Suprapubic skin (tissue), 4 donors: ENCODE data around the gene CFAP45.

ENCODE experiments used
- CTCF ChIP-seq, 2 donors: fragments of 200-600 bp in 1 of 2; fragments of 450-650 bp in 1 of 2; sonication (generic) in 1 of 2; IDR thresholded peaks; one replicate each; pipeline ENCODE4 v1.5.1; 2016 to 2019; ENCODE audit warnings: antibody characterized with exemption in 2 of 2, mild to moderate bottlenecking in 1 of 2, moderate library complexity in 1 of 2
- EP300 ChIP-seq: sonication (generic); formaldehyde crosslinking; IDR thresholded peaks from one replicate; pipeline ENCODE4 v1.6.1; 2017; ENCODE audit warnings: antibody characterized with exemption
- POLR2A ChIP-seq, 2 donors: fragments of 450-650 bp; IDR thresholded peaks; one replicate each; pipeline ENCODE4 v1.6.1; 2017; ENCODE audit warnings: antibody characterized with exemption in 2 of 2, mild to moderate bottlenecking in 2 of 2, moderate library complexity in 2 of 2
- POLR2AphosphoS5 ChIP-seq, 3 donors: sonication (generic); formaldehyde crosslinking; IDR thresholded peaks; one replicate each; pipeline ENCODE4 v1.6.1; 2017; ENCODE audit warnings: antibody characterized with exemption in 3 of 3

- no peak for TF ChIP-seq POLR2A (IDR thresholded peaks at IDR 0.05)
- no peak for TF ChIP-seq CTCF (IDR thresholded peaks at IDR 0.05)
- no peak for TF ChIP-seq POLR2AphosphoS5 (IDR thresholded peaks at IDR 0.05)
- no peak for TF ChIP-seq EP300
Observed at GRCh38 chr1:159839116-159839849, 60.7 kb downstream of the CFAP45 start.
